M059J (cell line): ENCODE results near the gene EPHB2. TPM values are rescaled to one million over a fixed set of nuclear protein-coding genes. Genes with fewer than 3 reads are reported as not detected.

Experiments
- DNase-seq: peaks from one replicate; pipeline ENCODE4 v3.0.0-alpha.2; 2012; ENCODE audit warnings: low read depth
- total RNA-seq: library from RNA; depleted of rRNA; stranded (reverse); fragments of >200 nt; shearing (Covaris generic); gene quantifications from 2 replicates; pipeline ENCODE4 v1.2.3, GENCODE V29; 2014

The EPHB2 gene
- total RNA-seq, 1 experiment from 2014 or later = 26.7 TPM

DNA sequence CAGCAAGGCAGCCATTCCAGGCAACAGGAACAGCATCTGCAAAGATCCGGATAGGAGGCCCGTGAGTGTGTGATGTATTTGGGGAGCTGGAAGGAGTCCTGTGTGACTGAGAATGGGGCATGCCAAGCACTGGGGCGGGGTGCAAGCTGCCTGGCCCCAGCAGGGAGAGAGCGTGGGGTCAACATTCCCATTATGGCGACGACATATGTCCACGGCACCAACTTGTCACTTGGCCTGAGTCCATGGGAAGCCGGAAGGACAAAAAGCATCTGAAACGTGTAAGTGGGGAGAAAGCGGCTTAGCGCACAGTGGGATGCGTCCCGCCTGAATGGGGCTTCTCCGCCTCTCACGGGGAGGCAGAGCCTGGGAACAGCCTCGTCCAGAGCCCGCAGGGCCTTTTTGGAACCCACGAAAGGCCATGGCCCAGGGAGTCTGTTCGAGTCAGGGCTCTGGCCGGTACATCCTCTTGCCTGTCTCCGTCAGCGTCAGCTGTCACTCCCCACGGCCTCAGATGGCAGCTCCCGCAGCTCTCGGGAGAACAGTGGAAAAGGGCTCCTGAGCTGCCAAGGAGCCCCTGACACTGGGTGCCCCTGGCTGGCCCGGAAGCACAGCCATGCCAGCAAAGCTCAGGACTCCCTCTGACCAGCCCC is 12.4 kb downstream of the EPHB2 start:
- DNase-seq = no peak

DNA sequence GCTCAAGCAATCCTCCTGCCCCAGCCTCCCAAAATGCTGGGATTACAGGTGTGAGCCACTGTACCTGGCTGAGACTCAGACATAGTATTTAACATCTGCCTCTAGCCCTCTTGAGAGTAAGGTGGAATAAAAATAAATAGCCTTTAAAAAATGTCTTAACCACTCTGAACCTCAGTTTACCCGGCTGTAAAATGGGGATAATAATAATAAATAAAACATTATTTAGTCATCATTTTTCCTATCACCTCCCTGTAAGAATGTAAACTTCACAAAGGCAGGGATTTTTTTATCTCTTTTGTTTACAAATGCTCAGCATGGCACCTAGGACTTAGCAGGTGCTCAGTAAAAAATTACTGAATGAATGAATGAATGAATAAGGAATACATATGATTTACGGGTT is 17.2 kb downstream of the EPHB2 start:
- no peak for DNase-seq

DNA sequence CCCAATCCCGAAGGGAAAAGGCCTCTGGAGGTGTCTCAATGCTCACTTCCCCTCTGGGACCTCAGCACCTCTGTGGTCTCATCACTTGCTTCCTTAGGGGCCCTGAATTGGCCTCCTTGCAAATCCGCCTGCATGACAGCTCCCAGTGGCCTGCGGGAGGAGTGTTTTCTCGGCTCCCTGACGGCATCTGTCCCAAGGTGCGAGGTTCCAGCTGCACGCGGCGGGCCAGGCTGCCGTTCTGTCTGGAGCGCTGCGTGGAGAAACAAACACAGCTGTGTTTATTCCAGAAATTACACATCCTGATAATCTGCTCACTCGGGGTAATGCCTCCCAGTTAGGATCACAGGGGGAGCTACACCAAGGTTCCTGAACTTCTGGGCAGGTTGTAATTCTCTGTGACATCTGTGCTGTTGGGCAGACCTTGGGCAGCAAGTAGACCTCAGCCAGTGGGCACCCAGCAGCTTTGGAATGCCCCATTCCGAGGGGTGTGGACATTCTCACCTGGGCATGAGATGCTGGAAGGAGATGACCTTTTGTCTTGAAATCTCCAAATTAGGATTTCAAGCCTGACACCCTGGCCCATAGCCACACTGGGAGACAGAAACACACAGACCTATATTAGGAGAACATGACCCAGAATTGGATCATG is 18.2 kb downstream of the EPHB2 start:
- no peak for DNase-seq

GRCh38 chr1:22729400-22729773 is 18.7 kb downstream of the EPHB2 start:
- DNase-seq = no peak

- DNase-seq = no peak
These were observed 19.3 kb downstream of the EPHB2 start for GRCh38 chr1:22729912-22730311.

GRCh38 chr1:22731924-22732720 is 21.5 kb downstream of the EPHB2 start:
- DNase-seq = no peak

DNA sequence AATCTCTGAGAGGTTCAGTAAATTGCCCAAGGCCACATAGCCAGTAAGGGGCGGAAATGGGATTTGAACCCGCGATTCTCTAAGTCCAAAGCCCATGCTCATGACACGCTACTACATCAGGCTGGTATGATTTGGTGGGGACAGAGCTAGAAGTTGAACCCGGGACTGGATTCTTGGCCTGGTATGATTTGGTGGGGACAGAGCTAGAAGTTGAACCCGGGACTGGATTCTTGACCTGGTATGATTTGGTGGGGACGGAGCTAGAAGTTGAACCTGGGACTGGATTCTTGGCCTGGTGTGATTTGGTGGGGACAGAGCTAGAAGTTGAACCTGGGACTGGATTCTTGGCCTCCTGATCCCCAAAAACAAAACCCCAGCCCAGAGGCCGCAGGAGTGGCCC is 23.0 kb downstream of the EPHB2 start:
- DNase-seq = no peak

DNA sequence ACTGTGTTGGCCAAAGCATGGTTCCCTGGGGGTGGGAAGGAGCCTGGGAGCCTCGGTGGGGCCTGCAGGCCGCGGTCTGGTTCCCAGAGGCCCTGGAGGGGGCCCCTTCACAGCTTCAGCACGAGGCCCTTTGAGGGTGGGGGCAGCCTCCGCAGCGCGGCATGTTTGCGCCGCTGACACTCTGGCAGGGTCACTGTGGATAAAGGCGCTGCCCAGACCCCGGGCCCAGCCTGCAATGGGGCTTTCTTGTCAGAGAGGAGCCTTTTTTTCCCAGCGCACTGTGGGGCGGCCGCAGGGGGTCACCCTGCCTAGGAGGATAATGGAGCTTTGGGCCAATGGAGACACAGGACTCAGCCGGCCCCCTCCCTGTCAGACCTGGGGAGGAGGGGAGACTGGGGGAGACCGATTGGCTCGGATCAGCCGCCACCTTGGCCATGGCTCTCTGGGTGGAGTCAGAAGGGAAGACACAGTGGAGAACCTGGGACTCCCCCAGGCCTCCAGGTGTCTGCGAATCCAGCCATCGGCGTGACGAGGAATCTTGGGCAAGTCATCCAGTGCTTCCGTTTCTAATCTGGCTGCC is 26.0 kb downstream of the EPHB2 start:
- no peak for DNase-seq

DNA sequence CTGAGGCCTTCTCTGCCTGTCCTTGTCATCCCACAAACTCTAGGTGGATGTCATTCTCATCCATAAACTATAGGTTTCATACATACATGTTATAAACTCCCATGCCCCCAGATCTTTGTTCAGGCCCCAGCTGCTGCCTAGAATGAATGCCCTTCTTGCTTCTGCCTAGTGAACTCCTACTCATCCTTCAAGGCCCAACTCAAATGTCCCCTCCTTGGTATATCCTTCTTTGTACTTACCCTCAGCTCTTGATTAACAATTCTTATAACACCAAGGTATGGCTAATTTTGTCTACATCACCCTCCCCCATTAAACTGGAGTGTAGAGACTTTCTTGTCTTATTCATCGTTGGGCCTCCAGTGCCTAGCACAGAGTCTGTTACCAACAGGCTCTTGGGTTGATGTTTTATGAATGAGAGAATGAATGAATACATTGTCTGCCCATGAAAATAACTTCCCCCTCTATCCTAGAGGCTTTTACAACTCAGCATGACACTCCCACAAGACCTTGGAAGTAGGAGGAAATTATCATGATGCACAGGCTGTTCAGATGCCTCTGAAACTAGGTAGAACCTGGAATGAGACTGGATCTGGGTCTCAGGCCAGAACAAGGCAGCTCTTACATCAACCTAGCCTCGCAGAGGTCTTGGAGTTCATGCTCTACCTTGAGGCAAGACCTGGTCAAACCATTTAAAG is 26.9 kb downstream of the EPHB2 start:
- DNase-seq = no peak

DNA sequence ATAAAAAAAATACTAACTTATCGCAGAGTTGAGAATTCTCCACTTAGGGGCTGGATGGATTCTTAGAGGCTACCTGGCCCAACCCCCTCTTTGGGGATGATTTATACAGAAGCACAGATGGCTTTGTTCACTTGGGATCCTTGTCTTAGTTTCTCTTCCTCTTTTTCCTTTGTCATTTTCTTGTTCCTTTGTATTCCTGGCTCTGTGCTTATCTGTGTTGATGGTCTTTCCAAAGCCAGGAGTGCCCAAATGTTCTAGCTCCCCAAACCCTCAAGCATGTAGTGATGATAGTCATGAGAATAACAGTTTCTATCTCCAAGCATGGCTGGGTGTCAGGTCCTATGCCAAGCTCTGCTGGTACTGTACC is 27.4 kb downstream of the EPHB2 start:
- DNase-seq = no peak

DNA sequence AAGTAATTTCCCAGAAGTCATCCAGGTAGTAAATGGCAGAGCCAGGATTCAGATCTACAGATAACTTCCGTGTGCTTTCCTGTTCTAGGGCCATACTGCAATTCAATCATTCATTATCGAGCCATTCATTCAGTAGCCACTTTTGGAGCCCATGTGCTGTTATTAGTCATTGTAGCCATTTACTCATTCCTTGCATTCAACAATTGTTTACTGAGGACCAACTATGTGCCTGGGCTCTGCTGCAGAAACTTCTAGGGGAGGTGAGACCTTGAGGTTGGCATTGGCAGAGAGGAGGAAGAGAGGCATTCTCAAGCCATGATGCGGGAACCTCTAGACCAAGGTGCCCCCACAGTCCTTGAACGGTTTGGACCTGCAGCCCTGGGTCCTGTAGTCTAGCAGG is 27.9 kb downstream of the EPHB2 start:
- peak; percentile 72 for DNase-seq

GRCh38 chr1:22739648-22740385 is 29.2 kb downstream of the EPHB2 start:
- DNase-seq = peak; percentile 82

GRCh38 chr1:22741118-22741517 is 30.5 kb downstream of the EPHB2 start:
- no peak for DNase-seq

DNA sequence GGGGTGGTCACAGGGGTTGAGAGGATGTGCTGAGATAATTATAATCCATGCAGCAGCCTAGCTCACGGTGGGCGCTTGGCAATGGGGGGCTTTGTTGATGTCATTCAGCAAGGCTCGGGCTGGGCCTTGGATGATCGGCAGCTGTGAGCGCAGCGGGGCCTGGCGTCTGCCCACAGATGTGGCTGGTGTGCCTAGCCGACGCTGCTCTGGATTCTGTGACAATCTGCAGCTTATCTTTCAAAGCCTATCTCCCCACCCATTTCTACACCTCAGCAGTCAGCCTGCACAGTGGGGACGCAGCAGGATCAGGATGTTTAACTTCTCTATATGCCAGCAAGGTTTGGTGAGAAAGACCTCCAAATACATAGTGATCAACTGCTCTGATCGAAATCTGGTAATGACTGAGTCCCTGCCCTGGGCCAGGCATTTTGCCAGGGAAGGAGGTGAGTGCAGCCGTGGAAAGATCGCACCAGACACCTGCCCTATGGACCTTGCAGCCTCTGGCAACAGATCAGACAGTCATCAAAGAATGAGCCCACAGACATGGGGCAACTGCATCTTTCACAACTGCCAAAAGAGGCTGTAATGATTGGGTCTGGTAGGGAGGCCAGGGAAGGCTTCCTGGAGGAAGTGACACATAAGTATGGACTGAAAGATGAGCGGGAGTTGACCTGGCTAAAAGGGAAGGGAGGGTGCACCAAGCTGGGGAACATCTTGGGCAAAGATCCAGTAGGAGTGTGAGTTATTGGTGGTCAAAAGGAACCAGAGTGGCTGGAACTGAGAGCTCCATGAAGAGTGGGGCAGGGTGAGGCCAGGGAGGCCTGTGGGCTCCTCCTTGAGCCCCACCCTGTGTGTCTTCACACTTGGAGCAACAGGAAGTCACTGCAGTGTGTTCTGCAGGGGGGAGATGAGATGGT is 35.3 kb downstream of the EPHB2 start:
- peak; percentile 87 for DNase-seq

DNA sequence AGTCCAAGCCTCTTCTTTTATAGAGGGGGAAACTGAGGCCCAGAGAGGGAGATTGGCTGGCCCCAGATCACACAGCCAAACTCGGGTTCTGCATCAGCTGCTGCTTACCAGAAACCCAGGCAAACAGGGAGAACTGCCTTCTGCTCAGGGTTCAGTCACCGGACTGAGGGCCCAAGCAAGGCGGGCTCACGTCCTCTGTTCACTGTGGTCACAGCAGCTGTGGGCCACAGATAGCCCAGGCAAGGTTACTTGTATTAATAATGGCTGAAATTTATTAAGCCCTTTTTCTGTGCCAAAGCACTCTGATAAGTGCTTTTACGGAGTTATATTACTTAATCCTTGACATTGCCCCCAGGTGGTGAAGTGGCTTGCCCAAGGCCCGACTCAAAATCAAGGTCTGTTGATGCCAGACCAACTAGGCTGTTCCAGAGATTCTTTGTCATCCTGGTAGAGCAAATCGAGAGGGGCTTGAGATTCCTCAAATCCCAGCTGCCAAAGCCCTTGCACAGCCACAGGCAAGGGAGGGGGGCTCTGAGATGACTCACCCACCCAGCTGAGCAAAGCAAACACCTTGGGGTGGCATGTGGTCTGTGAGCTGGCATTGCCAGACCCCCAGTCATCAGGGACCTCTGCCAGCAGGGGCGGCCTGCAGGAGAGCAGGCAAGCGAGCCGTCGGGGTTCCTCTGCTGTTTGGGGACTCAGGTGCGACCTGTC is 36.5 kb downstream of the EPHB2 start:
- peak; percentile 96 for DNase-seq

DNA sequence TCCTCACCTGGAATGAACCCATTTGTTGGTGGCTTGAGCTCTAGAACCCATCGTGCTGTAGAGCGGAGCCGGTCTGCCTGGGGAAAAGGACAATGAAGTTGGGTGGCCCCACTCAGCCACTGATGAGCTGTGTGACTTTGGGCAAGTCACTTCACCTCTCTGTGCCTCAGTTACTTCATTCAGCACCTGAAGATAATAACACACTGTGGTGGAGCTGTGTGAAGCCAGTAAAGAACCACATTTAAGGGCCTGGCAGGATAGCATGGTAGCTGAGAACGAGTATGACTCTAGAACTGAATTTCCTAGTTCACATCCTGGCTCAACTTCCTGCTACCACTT is 37.1 kb downstream of the EPHB2 start:
- no peak for DNase-seq

GRCh38 chr1:22749503-22749902 is 38.9 kb downstream of the EPHB2 start:
- DNase-seq = no peak

- DNase-seq = peak; percentile 96
These were observed 39.5 kb downstream of the EPHB2 start for GRCh38 chr1:22749919-22750684.

GRCh38 chr1:22750685-22751051 is 40.0 kb downstream of the EPHB2 start:
- DNase-seq = no peak
